SK-MEL-5 (cell line): ENCODE measurements around the gene XYLT1. TPM values are rescaled to one million over a fixed set of nuclear protein-coding genes. Genes with fewer than 3 reads are reported as not detected.

ENCODE experiments used
- DNase-seq: peaks from one replicate; pipeline ENCODE4 v3.0.0-alpha.2; 2016; ENCODE audit warnings: low read depth, low spot score
- in situ Hi-C: cut with HindIII; loops from 2 replicates; pipeline ENCODE4 v1.10.0; 2016; ENCODE audit warnings: low sequenced_read_pairs, high pct_unique_total_duplicates, low pct_unique_long_range_greater_than_20kb
- total RNA-seq: library from RNA; depleted of rRNA; stranded (reverse); fragments of >200 nt; shearing (Covaris generic); gene quantifications from 2 replicates; pipeline ENCODE4 v1.2.3, GENCODE V29; 2014

XYLT1 gene
- total RNA-seq, 1 experiment from 2014 or later: 21.1 TPM

GRCh38 chr16:17173281-17173680 lies 297.5 kb downstream of the XYLT1 start:
- no peak for DNase-seq
- in situ Hi-C loops: no loop called here

GRCh38 chr16:17171250-17172143 lies 299.3 kb downstream of the XYLT1 start:
- DNase-seq: no peak
- in situ Hi-C loops: no loop called here

GRCh38 chr16:17170435-17170834 lies 300.3 kb downstream of the XYLT1 start:
- in situ Hi-C loops: no loop called here

GRCh38 chr16:17168181-17168580 lies 302.6 kb downstream of the XYLT1 start:
- no peak for DNase-seq
- in situ Hi-C loops: no loop called here

More at GRCh38 chr16:17170435-17170834, 300.3 kb downstream of the XYLT1 start:
- no peak for DNase-seq

GRCh38 chr16:17166095-17166494 lies 304.7 kb downstream of the XYLT1 start:
- no peak for DNase-seq
- in situ Hi-C loops: no loop called here

GRCh38 chr16:17162560-17162959 lies 308.2 kb downstream of the XYLT1 start:
- DNase-seq: no peak
- in situ Hi-C loops: no loop called here

- no peak for DNase-seq
- in situ Hi-C loops: no loop called here
Measured at GRCh38 chr16:17160920-17161431, 309.8 kb downstream of the XYLT1 start.

GRCh38 chr16:17160285-17160853 lies 310.4 kb downstream of the XYLT1 start:
- no peak for DNase-seq
- in situ Hi-C loops: no loop called here

- in situ Hi-C loops: no loop called here
- no peak for DNase-seq
Measured at GRCh38 chr16:17159617-17160016, 311.1 kb downstream of the XYLT1 start.

GRCh38 chr16:17155936-17156335 lies 314.8 kb downstream of the XYLT1 start:
- in situ Hi-C loops: no loop called here
- no peak for DNase-seq

- DNase-seq: no peak
- in situ Hi-C loops: no loop called here
Measured at GRCh38 chr16:17155485-17155884, 315.3 kb downstream of the XYLT1 start.

GRCh38 chr16:17154981-17155380 lies 315.8 kb downstream of the XYLT1 start:
- in situ Hi-C loops: no loop called here
- no peak for DNase-seq

- in situ Hi-C loops: no loop called here
Measured at GRCh38 chr16:17152311-17152710, 318.4 kb downstream of the XYLT1 start.

GRCh38 chr16:17151335-17151734 lies 319.4 kb downstream of the XYLT1 start:
- DNase-seq: no peak
- in situ Hi-C loops: no loop called here

More at GRCh38 chr16:17152311-17152710, 318.4 kb downstream of the XYLT1 start:
- DNase-seq: no peak

- no peak for DNase-seq
- in situ Hi-C loops: no loop called here
Measured at GRCh38 chr16:17149904-17150483, 320.8 kb downstream of the XYLT1 start.

- in situ Hi-C loops: no loop called here
- no peak for DNase-seq
Measured at GRCh38 chr16:17147942-17148341, 322.8 kb downstream of the XYLT1 start.

- DNase-seq: no peak
- in situ Hi-C loops: no loop called here
Measured at GRCh38 chr16:17145029-17145428, 325.7 kb downstream of the XYLT1 start.

- DNase-seq: no peak
- in situ Hi-C loops: no loop called here
Measured at GRCh38 chr16:17144431-17144830, 326.3 kb downstream of the XYLT1 start.
